Endodermal cell (in vitro differentiated cells): ENCODE results near the gene RIC1. TPM values are rescaled to one million over a fixed set of nuclear protein-coding genes. Genes with fewer than 3 reads are reported as not detected.

Source experiments
- DNase-seq: peaks from one replicate; pipeline ENCODE4 v3.0.0-alpha.2; 2017
- H3K27ac ChIP-seq: 2 replicates; pipeline ENCODE4 v1.5.1; 2013; ENCODE audit warnings: mild to moderate bottlenecking, low read depth, low read length, moderate library complexity
- H3K27me3 ChIP-seq: 2 replicates; pipeline ENCODE4 v1.6.1; 2013; ENCODE audit warnings: mild to moderate bottlenecking, low read length, moderate library complexity; ENCODE audit not compliant: insufficient read depth, control insufficient read depth, poor library complexity, severe bottlenecking
- H3K36me3 ChIP-seq: 2 replicates; pipeline ENCODE4 v1.7.0; 2013; ENCODE audit warnings: mild to moderate bottlenecking, low read length, moderate library complexity; ENCODE audit not compliant: control insufficient read depth, insufficient read depth
- H3K4me1 ChIP-seq: one replicate; pipeline ENCODE4 v1.7.0; 2013; ENCODE audit warnings: low read length; ENCODE audit not compliant: control insufficient read depth, insufficient read depth
- H3K4me3 ChIP-seq: 2 replicates; pipeline ENCODE4 v1.5.1; 2013; ENCODE audit warnings: mild to moderate bottlenecking, low read length, moderate library complexity
- H3K9ac ChIP-seq: 2 replicates; pipeline ENCODE4 v1.6.1; 2013; ENCODE audit warnings: mild to moderate bottlenecking, low read length, moderate library complexity; ENCODE audit not compliant: poor library complexity, severe bottlenecking; ENCODE audit errors: extremely low read depth
- H3K9me3 ChIP-seq: 2 replicates; pipeline ENCODE4 v1.6.1; 2013; ENCODE audit warnings: mild to moderate bottlenecking, low read length, moderate library complexity; ENCODE audit not compliant: control insufficient read depth
- H3K27ac Mint-ChIP-seq: 2 replicates; pipeline ENCODE4 v1.8.0; 2020; ENCODE audit warnings: mixed read lengths
- H3K27me3 Mint-ChIP-seq: 2 replicates; pipeline ENCODE4 v1.8.0; 2021; ENCODE audit warnings: mild to moderate bottlenecking, mixed read lengths; ENCODE audit not compliant: insufficient read depth
- H3K36me3 Mint-ChIP-seq: 2 replicates; pipeline ENCODE4 v1.8.0; 2020; ENCODE audit warnings: low read depth, mixed read lengths
- H3K4me1 Mint-ChIP-seq: 2 replicates; pipeline ENCODE4 v1.8.0; 2020; ENCODE audit warnings: mixed read lengths
- H3K4me3 Mint-ChIP-seq: 2 replicates; pipeline ENCODE4 v1.8.0; 2020; ENCODE audit warnings: mild to moderate bottlenecking, moderate library complexity, mixed read lengths
- H3K9me3 Mint-ChIP-seq: 2 replicates; pipeline ENCODE4 v1.8.0; 2020; ENCODE audit warnings: mild to moderate bottlenecking, mixed read lengths
- CTCF ChIP-seq: fragments of 200-600 bp; sonication (generic); conservative IDR thresholded peaks from 2 replicates; pipeline ENCODE4 v1.5.0; 2021; ENCODE audit warnings: antibody characterized with exemption, mild to moderate bottlenecking
- WGBS, 2 experiments: methylation state at CpG; one replicate each; pipeline versions ENCODE4 v1.1.5 to v1.1.7; 2013; ENCODE audit warnings: missing lambda C conversion rate in 2 of 2, mixed read lengths in 1 of 2; ENCODE audit not compliant: insufficient coverage in 1 of 2, insufficient read length in 1 of 2; 5-methylcytosine and 5-hydroxymethylcytosine counted together
- total RNA-seq, 2 donors: library from RNA; stranded (reverse); fragmentation: NEBNext Ultra II Directional in 1 of 2; extraction: Animal tissue kit (Norgen Biotek cat#: 25700) in 1 of 2; gene quantifications; 2 replicates in 1 of 2; 3 replicates in 1 of 2; pipeline ENCODE4 v1.2.1, GENCODE V29; 2021

The RIC1 gene
- total RNA-seq, 2 donors from 2014 or later, result 27.0 to 27.1 TPM

DNA sequence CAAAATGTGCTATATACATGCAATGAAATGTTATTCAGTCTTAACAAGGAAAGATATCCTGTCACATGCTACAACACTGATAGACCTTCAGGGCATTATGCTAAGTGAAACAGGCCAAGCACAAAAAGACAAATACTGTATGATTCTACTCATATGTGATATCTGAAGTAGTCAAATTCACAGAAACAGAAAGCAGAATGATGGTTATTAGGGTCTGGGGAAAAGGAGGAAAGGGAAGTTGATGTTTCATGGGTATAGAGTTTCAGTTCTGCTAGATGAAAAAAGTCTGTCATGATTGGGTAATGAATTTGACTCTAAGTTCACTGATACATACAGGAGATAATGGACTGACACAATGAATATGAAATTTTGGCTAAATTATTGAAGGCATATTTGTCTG is 11.2 kb upstream of the RIC1 start:
- no peak for TF ChIP-seq CTCF
- no peak for DNase-seq
- no peak overlapping the region for H3K27ac ChIP-seq
- Mint-ChIP-seq H3K36me3 (peaks cover 3% of the 10 kb centered on the region), H3K4me1 (no peaks in the 10 kb centered on the region), H3K9me3 (no peaks in the 10 kb centered on the region), H3K27ac (no peak overlapping the region), H3K27me3 (no peaks in the 10 kb centered on the region), H3K4me3 (no peak overlapping the region)
- H3K9ac ChIP-seq, result no peak overlapping the region
- H3K4me3 ChIP-seq, result no peak overlapping the region
- H3K27me3 ChIP-seq, result no peaks in the 10 kb centered on the region
- H3K4me1 ChIP-seq, result no peaks in the 10 kb centered on the region
- H3K9me3 ChIP-seq, result no peaks in the 10 kb centered on the region
- H3K36me3 ChIP-seq, result no peaks in the 10 kb centered on the region

DNA sequence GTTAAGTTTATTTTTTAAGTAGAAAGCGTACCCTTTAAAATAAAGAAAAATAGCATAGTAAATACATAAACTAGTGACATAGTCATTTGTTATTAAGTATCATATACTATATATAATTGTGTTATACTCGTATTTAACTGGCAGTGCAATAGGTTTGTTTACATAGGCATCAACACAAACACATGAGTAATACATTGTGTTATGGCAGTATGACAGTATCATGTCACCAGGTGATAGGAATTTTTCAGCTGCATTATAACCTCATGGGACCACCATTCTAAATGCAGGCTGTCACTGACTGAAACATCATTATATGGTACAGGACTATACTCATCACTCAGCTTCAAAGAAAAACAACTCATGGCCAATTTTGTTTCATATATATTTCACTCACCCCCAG is 8.4 kb upstream of the RIC1 start:
- TF ChIP-seq CTCF, result no peak
- no peak overlapping the region for H3K4me3 Mint-ChIP-seq

GRCh38 chr9:5621327-5621726 is 7.6 kb upstream of the RIC1 start:
- 93 to 94% methylated on average over 4 of the region's 4 CpGs for WGBS, 2 experiments
- Mint-ChIP-seq H3K36me3 (peaks cover 3% of the 10 kb centered on the region), H3K27ac (no peak overlapping the region), H3K9me3 (no peaks in the 10 kb centered on the region), H3K4me1 (no peaks in the 10 kb centered on the region), H3K4me3 (no peak overlapping the region), H3K27me3 (no peaks in the 10 kb centered on the region)
- Histone ChIP-seq H3K9me3 (no peaks in the 10 kb centered on the region), H3K27me3 (no peaks in the 10 kb centered on the region), H3K4me1 (no peaks in the 10 kb centered on the region), H3K27ac (no peak overlapping the region), H3K9ac (no peak overlapping the region), H3K4me3 (no peak overlapping the region), H3K36me3 (no peaks in the 10 kb centered on the region)
- DNase-seq, result no peak
- no peak for TF ChIP-seq CTCF

More for the DNA sequence above, 8.4 kb upstream of the RIC1 start:
- no peak overlapping the region for H3K27ac ChIP-seq
- no peaks in the 10 kb centered on the region for H3K27me3 ChIP-seq
- no peak overlapping the region for H3K9ac ChIP-seq
- Mint-ChIP-seq H3K27me3 (no peaks in the 10 kb centered on the region), H3K9me3 (no peaks in the 10 kb centered on the region), H3K4me1 (no peaks in the 10 kb centered on the region), H3K27ac (no peak overlapping the region), H3K36me3 (peaks cover 3% of the 10 kb centered on the region)
- no peaks in the 10 kb centered on the region for H3K4me1 ChIP-seq
- no peak overlapping the region for H3K4me3 ChIP-seq
- DNase-seq, result no peak
- no CpG with 5 or more reads among the region's 2 CpGs for WGBS, 2 experiments
- no peaks in the 10 kb centered on the region for H3K36me3 ChIP-seq
- H3K9me3 ChIP-seq, result no peaks in the 10 kb centered on the region
